GM13977 (cell line): ENCODE measurements around the gene PCK1.

Experiments
- DNase-seq: peaks from one replicate; pipeline ENCODE4 v3.0.0; 2012; ENCODE audit warnings: low spot score
- CTCF ChIP-seq: IDR thresholded peaks from 2 replicates; pipeline ENCODE4 v1.5.1; 2012; ENCODE audit warnings: mild to moderate bottlenecking, control low read depth; ENCODE audit not compliant: insufficient read depth; ENCODE audit errors: extremely low read depth, missing control alignments
- in situ Hi-C: fragments of 300-500 bp; cut with MboI; formaldehyde crosslinking; loops from one replicate; pipeline ENCODE4 v1.12.0; 2022; ENCODE audit warnings: low sequenced_read_pairs, low pct_unique_long_range_greater_than_20kb, mixed read lengths, inconsistent platforms; ENCODE audit not compliant: unreplicated experiment

PCK1 gene

GRCh38 chr20:57588596-57588995, 27.7 kb downstream of the PCK1 start:
- in situ Hi-C loops, result no loop called here
- DNase-seq, result no peak
- TF ChIP-seq CTCF, result no peak

GRCh38 chr20:57589123-57589727, 28.3 kb downstream of the PCK1 start:
- TF ChIP-seq CTCF, result no peak
- in situ Hi-C loops, result no loop called here
- DNase-seq, result no peak

GRCh38 chr20:57589728-57590484, 29.0 kb downstream of the PCK1 start:
- no peak for DNase-seq
- in situ Hi-C loops, result loop anchor here (5.0 kb wide), 1 partner anchor 78 kb away; no protein-coding TSS in a partner anchor
- TF ChIP-seq CTCF, result no peak

GRCh38 chr20:57590485-57591288, 29.8 kb downstream of the PCK1 start:
- in situ Hi-C loops, result loop anchor here (5.0 kb wide), 1 partner anchor 78 kb away; no protein-coding TSS in a partner anchor
- TF ChIP-seq CTCF, result no peak
- no peak for DNase-seq

GRCh38 chr20:57591289-57592229, 30.6 kb downstream of the PCK1 start:
- in situ Hi-C loops, result loop anchor here (5.0 kb wide), 1 partner anchor 79 kb away; no protein-coding TSS in a partner anchor

More at GRCh38 chr20:57591289-57592229, 30.6 kb downstream of the PCK1 start:
- no peak for TF ChIP-seq CTCF
- no peak for DNase-seq
